NK-92 (cell line): ENCODE results near the gene DNASE1L3.
"Not testable (repeated sequence)": the region's sequence is repeated elsewhere in the genome, so short reads cannot be mapped to it uniquely, and the experiment has no call there.

Experiments
- DNase-seq: peaks from one replicate; lab custom pipeline; 2025; ENCODE audit not compliant: unreplicated experiment; lab: John Stamatoyannopoulos, UW

The DNASE1L3 gene

GRCh38 chr3:58236527-58237237 is 25.9 kb upstream of the DNASE1L3 start:
- no peak for DNase-seq

GRCh38 chr3:58235970-58236369 is 25.2 kb upstream of the DNASE1L3 start:
- DNase-seq = no peak

GRCh38 chr3:58234516-58234931 is 23.8 kb upstream of the DNASE1L3 start:
- no peak for DNase-seq

- no peak for DNase-seq
These were observed 20.9 kb upstream of the DNASE1L3 start for GRCh38 chr3:58231666-58232065.

- DNase-seq = no peak
These were observed 20.2 kb upstream of the DNASE1L3 start for GRCh38 chr3:58230876-58231552.

- DNase-seq = not testable (repeated sequence)
These were observed 17.2 kb upstream of the DNASE1L3 start for GRCh38 chr3:58227933-58228332.

- no peak for DNase-seq
These were observed 13.1 kb upstream of the DNASE1L3 start for GRCh38 chr3:58223855-58224254.

- DNase-seq = no peak
These were observed 11.5 kb upstream of the DNASE1L3 start for GRCh38 chr3:58222161-58222724.

- no peak for DNase-seq
These were observed 8.1 kb upstream of the DNASE1L3 start for GRCh38 chr3:58218904-58219303.

GRCh38 chr3:58217209-58217811 is 6.5 kb upstream of the DNASE1L3 start:
- no peak for DNase-seq

- DNase-seq = no peak
These were observed 5.9 kb upstream of the DNASE1L3 start for GRCh38 chr3:58216496-58217195.

GRCh38 chr3:58215317-58216025 is 4.7 kb upstream of the DNASE1L3 start:
- no peak for DNase-seq

GRCh38 chr3:58214484-58215316 is 3.9 kb upstream of the DNASE1L3 start:
- DNase-seq = no peak

GRCh38 chr3:58209933-58210332 is 839 bp downstream of the DNASE1L3 start:
- DNase-seq = no peak

GRCh38 chr3:58207954-58208353 is 2.8 kb downstream of the DNASE1L3 start:
- no peak for DNase-seq

- DNase-seq = no peak
These were observed 4.3 kb downstream of the DNASE1L3 start for GRCh38 chr3:58206406-58207011.

GRCh38 chr3:58205981-58206380 is 4.8 kb downstream of the DNASE1L3 start:
- DNase-seq = no peak

- DNase-seq = no peak
These were observed 6.1 kb downstream of the DNASE1L3 start for GRCh38 chr3:58204720-58205119.

GRCh38 chr3:58203541-58203940 is 7.2 kb downstream of the DNASE1L3 start:
- DNase-seq = no peak
